ENCODE measurements around the gene RCSD1. TPM values are rescaled to one million over a fixed set of nuclear protein-coding genes. Genes with fewer than 3 reads are reported as not detected.

Gene RCSD1
- total RNA-seq, 4 donors from 2014 or later, result 2.4 to 8.7 (median 4.4) TPM

GRCh38 chr1:167654975-167655575 is 25.0 kb downstream of the RCSD1 start:
- TF ChIP-seq POLR2A (IDR thresholded peaks at IDR 0.05), result no peak
- TF ChIP-seq, protein P1, sequence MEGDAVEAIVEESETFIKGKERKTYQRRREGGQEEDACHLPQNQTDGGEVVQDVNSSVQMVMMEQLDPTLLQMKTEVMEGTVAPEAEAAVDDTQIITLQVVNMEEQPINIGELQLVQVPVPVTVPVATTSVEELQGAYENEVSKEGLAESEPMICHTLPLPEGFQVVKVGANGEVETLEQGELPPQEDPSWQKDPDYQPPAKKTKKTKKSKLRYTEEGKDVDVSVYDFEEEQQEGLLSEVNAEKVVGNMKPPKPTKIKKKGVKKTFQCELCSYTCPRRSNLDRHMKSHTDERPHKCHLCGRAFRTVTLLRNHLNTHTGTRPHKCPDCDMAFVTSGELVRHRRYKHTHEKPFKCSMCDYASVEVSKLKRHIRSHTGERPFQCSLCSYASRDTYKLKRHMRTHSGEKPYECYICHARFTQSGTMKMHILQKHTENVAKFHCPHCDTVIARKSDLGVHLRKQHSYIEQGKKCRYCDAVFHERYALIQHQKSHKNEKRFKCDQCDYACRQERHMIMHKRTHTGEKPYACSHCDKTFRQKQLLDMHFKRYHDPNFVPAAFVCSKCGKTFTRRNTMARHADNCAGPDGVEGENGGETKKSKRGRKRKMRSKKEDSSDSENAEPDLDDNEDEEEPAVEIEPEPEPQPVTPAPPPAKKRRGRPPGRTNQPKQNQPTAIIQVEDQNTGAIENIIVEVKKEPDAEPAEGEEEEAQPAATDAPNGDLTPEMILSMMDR (IDR thresholded peaks at IDR 0.05), result no peak
- peak in 1 of 2 donors; percentile 72 for DNase-seq (ENCODE audit: low spot score in 2 of 2)
- intact Hi-C loops (cut with DNase I; ENCODE audit: low total_unique reads), result no loop called here
- WGBS, 2 donors, result 57 to 73% methylated on average over 7 of the region's 7 CpGs
- H3K4me3 ChIP-seq (ENCODE audit: low read depth, poor library complexity, severe bottlenecking), result no peak overlapping the region

DNA sequence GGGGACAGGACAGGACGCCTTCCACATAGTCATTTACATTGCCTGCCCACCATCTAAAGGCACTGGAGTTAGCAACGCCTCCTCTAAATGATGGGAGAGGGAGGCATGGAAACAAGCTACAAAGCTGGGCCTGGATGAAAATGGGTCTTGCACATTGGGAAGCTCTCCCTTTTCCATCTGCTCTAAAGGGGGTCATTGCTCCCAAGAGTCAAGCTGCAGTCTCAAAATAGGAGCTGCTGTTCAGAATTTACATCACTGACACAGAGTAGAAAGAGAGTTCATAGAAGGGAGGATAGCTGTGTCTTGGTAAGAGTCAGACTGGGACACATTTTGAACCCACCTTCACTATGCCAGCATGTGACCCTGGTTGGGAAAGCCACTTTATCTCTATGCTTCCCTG is 26.6 kb downstream of the RCSD1 start:
- WGBS, 2 donors, result 94 to 95% methylated on average over 2 of the region's 2 CpGs
- intact Hi-C loops (cut with DNase I; ENCODE audit: low total_unique reads), result no loop called here
- TF ChIP-seq, protein P1 (IDR thresholded peaks at IDR 0.05), result no peak
- TF ChIP-seq POLR2A (IDR thresholded peaks at IDR 0.05), result no peak
- H3K4me3 ChIP-seq (ENCODE audit: low read depth, poor library complexity, severe bottlenecking), result no peak overlapping the region
- DNase-seq (ENCODE audit: low spot score in 2 of 2), result peak in 1 of 2 donors; percentile 58

GRCh38 chr1:167658574-167659328 is 28.7 kb downstream of the RCSD1 start:
- no peak for DNase-seq (ENCODE audit: low spot score in 2 of 2)
- WGBS, 2 donors, result 67 to 81% methylated on average over 10 of the region's 10 CpGs
- no peak overlapping the region for H3K4me3 ChIP-seq (ENCODE audit: low read depth, poor library complexity, severe bottlenecking)
- no peak for TF ChIP-seq POLR2A (IDR thresholded peaks at IDR 0.05)
- TF ChIP-seq, protein P1 (IDR thresholded peaks at IDR 0.05), result no peak
- intact Hi-C loops (cut with DNase I; ENCODE audit: low total_unique reads), result no loop called here

GRCh38 chr1:167659450-167659849 is 29.4 kb downstream of the RCSD1 start:
- TF ChIP-seq, protein P1 (IDR thresholded peaks at IDR 0.05), result no peak
- TF ChIP-seq POLR2A (IDR thresholded peaks at IDR 0.05), result no peak
- DNase-seq (ENCODE audit: low spot score in 2 of 2), result no peak
- WGBS, 2 donors, result 64 to 75% methylated on average over 3 of the region's 3 CpGs
- intact Hi-C loops (cut with DNase I; ENCODE audit: low total_unique reads), result no loop called here
- no peak overlapping the region for H3K4me3 ChIP-seq (ENCODE audit: low read depth, poor library complexity, severe bottlenecking)

DNA sequence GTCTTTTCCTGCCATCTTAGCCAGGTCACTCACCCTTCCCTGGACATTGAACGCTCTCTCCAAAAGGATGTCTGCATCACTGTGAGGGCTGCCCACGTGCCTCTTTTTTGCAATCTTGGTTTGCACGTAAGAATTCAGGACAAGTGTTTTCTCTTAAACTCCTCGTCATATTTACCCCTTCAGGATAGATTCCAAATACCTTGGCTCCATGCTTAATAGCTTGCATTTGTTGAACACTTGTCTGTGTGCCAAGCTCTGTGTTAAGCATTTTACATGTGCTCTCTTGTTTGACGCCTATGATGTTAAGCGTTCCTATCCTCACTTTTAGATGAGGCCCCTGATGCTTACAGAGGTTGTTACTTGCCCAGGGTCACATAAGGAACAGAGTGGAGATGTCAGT is 29.8 kb downstream of the RCSD1 start:
- no peak overlapping the region for H3K4me3 ChIP-seq (ENCODE audit: low read depth, poor library complexity, severe bottlenecking)
- intact Hi-C loops (cut with DNase I; ENCODE audit: low total_unique reads), result no loop called here
- TF ChIP-seq POLR2A (IDR thresholded peaks at IDR 0.05), result no peak
- TF ChIP-seq, protein P1 (IDR thresholded peaks at IDR 0.05), result no peak
- no peak for DNase-seq (ENCODE audit: low spot score in 2 of 2)
- WGBS, 2 donors, result 60 to 63% methylated on average over 6 of the region's 6 CpGs

All from lower leg skin (tissue), 4 donors.